Mesenchymal stem cell (in vitro differentiated cells and primary cell): ENCODE measurements around the gene ANKH.

Source experiments
- DNase-seq: peaks from one replicate; pipeline ENCODE4 v3.0.0-alpha.2; 2013
- H2AFZ ChIP-seq: one replicate; pipeline ENCODE4 v1.6.1; 2013; ENCODE audit warnings: low read depth, mild to moderate bottlenecking, control low read depth, inconsistent platforms, low read length, moderate library complexity
- H2AK5ac ChIP-seq: 2 replicates; pipeline ENCODE4 v1.6.1; 2013; ENCODE audit warnings: low read length, moderate library complexity, mild to moderate bottlenecking, inconsistent platforms; ENCODE audit not compliant: severe bottlenecking
- H2BK120ac ChIP-seq: one replicate; pipeline ENCODE4 v1.6.1; 2013; ENCODE audit warnings: low read depth, mild to moderate bottlenecking, inconsistent platforms, low read length, moderate library complexity
- H2BK12ac ChIP-seq, 2 experiments: one replicate each; pipeline ENCODE4 v1.6.1; 2013; ENCODE audit warnings: inconsistent platforms in 2 of 2, low read length in 2 of 2, mild to moderate bottlenecking in 2 of 2, moderate library complexity in 2 of 2, control low read depth in 1 of 2
- H2BK15ac ChIP-seq: one replicate; pipeline ENCODE4 v1.6.1; 2013; ENCODE audit warnings: mild to moderate bottlenecking, low read depth, inconsistent platforms; ENCODE audit not compliant: poor library complexity, severe bottlenecking
- H2BK5ac ChIP-seq: 2 replicates; pipeline ENCODE4 v1.6.1; 2013; ENCODE audit warnings: low read depth, mild to moderate bottlenecking, low read length, control low read depth, inconsistent platforms; ENCODE audit not compliant: poor library complexity, severe bottlenecking
- H3K14ac ChIP-seq, 2 experiments: one replicate each; pipeline ENCODE4 v1.6.1; 2013; ENCODE audit warnings: inconsistent platforms in 2 of 2, low read length in 2 of 2, control low read depth in 1 of 2, mild to moderate bottlenecking in 1 of 2, moderate library complexity in 1 of 2
- H3K18ac ChIP-seq, 2 experiments: one replicate each; pipeline ENCODE4 v1.6.1; 2013; ENCODE audit warnings: inconsistent platforms in 2 of 2, low read length in 2 of 2, control low read depth in 1 of 2, low read depth in 1 of 2, mild to moderate bottlenecking in 1 of 2
- H3K23ac ChIP-seq, 2 experiments: one replicate each; pipeline ENCODE4 v1.6.1; 2013; ENCODE audit warnings: inconsistent platforms in 2 of 2, low read length in 2 of 2, mild to moderate bottlenecking in 2 of 2, moderate library complexity in 2 of 2, control low read depth in 1 of 2
- H3K27ac ChIP-seq: 2 replicates; pipeline ENCODE4 v1.5.1; 2013; ENCODE audit warnings: mild to moderate bottlenecking, moderate library complexity, low read length, control low read depth, inconsistent platforms; ENCODE audit not compliant: poor library complexity, severe bottlenecking
- H3K27me3 ChIP-seq, 2 experiments: 2 replicates each; pipeline versions ENCODE4 v1.6.1 to v1.7.0; 2013; ENCODE audit warnings: low read length in 2 of 2, mild to moderate bottlenecking in 2 of 2, moderate library complexity in 2 of 2, control low read depth in 1 of 2, inconsistent platforms in 1 of 2; ENCODE audit not compliant: control insufficient read depth in 1 of 2, insufficient read depth in 1 of 2
- H3K36me3 ChIP-seq, 2 experiments: 2 replicates each; pipeline versions ENCODE4 v1.6.1 to v1.7.0; 2013; ENCODE audit warnings: low read length in 2 of 2, control low read depth in 1 of 2, inconsistent platforms in 1 of 2, low read depth in 1 of 2, mild to moderate bottlenecking in 1 of 2; ENCODE audit not compliant: insufficient read depth in 2 of 2, control insufficient read depth in 1 of 2
- H3K4ac ChIP-seq, 2 experiments: one replicate each; pipeline ENCODE4 v1.6.1; 2013; ENCODE audit warnings: inconsistent platforms in 2 of 2, low read length in 2 of 2, mild to moderate bottlenecking in 2 of 2, moderate library complexity in 2 of 2, control low read depth in 1 of 2, low read depth in 1 of 2
- H3K4me1 ChIP-seq: 2 replicates; pipeline ENCODE4 v1.6.1; 2013; ENCODE audit warnings: low read depth, low read length, control low read depth; ENCODE audit not compliant: control insufficient read depth, insufficient read depth
- H3K4me2 ChIP-seq: 2 replicates; pipeline ENCODE4 v1.6.1; 2013; ENCODE audit warnings: low read length, mild to moderate bottlenecking, inconsistent platforms; ENCODE audit not compliant: poor library complexity, severe bottlenecking
- H3K4me3 ChIP-seq, 2 experiments: 2 replicates each; pipeline versions ENCODE4 v1.5.1 to v1.7.0; 2013; ENCODE audit warnings: low read length in 2 of 2, mild to moderate bottlenecking in 2 of 2, control low read depth in 1 of 2, low read depth in 1 of 2; ENCODE audit not compliant: insufficient read depth in 1 of 2
- H3K79me1 ChIP-seq: replicated peaks from 2 replicates; pipeline ENCODE4 v1.6.1; 2013; ENCODE audit warnings: mild to moderate bottlenecking, control low read depth, low read length, inconsistent platforms; ENCODE audit not compliant: poor library complexity, severe bottlenecking
- H3K9ac ChIP-seq: 2 replicates; pipeline ENCODE4 v1.7.0; 2013; ENCODE audit warnings: mild to moderate bottlenecking, low read length, moderate library complexity
- H3K9me3 ChIP-seq: 2 replicates; pipeline ENCODE4 v1.7.0; 2013; ENCODE audit warnings: mild to moderate bottlenecking, low read length; ENCODE audit not compliant: control insufficient read depth
- H4K8ac ChIP-seq: one replicate; pipeline ENCODE4 v1.6.1; 2013; ENCODE audit warnings: inconsistent platforms, mild to moderate bottlenecking, low read length, moderate library complexity
- H4K91ac ChIP-seq: one replicate; pipeline ENCODE4 v1.6.1; 2013; ENCODE audit warnings: mild to moderate bottlenecking, low read length, inconsistent platforms
- WGBS: methylation state at CpG from one replicate; pipeline ENCODE4 v1.1.7; 2013; ENCODE audit warnings: mixed read lengths; 5-methylcytosine and 5-hydroxymethylcytosine counted together

Gene ANKH

DNA sequence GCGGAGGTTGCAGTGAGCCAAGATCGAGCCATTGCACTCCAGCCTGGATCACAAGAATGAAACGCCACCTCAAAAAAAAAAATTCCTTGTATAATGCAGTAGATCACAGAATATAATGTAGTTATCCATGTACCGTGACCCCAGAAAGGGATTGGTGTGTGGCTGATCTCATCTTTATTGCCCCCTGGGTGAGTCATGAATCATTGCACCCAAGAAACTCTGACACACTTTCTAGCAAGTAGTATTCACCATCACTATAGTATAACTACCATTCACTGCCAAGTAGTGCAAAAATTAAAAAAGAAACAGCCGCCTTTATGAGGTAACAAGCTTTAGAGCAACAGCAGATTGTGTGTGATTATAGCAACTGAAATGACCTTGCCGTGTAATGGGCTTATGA is 23.7 kb upstream of the ANKH start:
- Histone ChIP-seq H3K18ac (no peak overlapping the region), H3K27ac (no peak overlapping the region), H3K36me3 (no peaks in the 10 kb centered on the region), H3K4me2 (no peak overlapping the region), H2AFZ (no peak overlapping the region), H3K23ac (no peak overlapping the region), H2AK5ac (no peak overlapping the region), H2BK15ac (no peak overlapping the region), H3K4ac (no peak overlapping the region), H3K79me1 (no peaks in the 10 kb centered on the region), H4K91ac (no peak overlapping the region), H3K4me3 (no peak overlapping the region), H4K8ac (no peak overlapping the region), H2BK5ac (no peak overlapping the region), H2BK12ac (no peak overlapping the region), H3K14ac (no peak overlapping the region), H3K27me3 (no peaks in the 10 kb centered on the region), H3K9ac (no peak overlapping the region), H3K9me3 (no peaks in the 10 kb centered on the region), H2BK120ac (no peak overlapping the region), H3K4me1 (no peaks in the 10 kb centered on the region)
- WGBS, result 82% methylated on average over 4 of the region's 6 CpGs
- DNase-seq, result no peak

DNA sequence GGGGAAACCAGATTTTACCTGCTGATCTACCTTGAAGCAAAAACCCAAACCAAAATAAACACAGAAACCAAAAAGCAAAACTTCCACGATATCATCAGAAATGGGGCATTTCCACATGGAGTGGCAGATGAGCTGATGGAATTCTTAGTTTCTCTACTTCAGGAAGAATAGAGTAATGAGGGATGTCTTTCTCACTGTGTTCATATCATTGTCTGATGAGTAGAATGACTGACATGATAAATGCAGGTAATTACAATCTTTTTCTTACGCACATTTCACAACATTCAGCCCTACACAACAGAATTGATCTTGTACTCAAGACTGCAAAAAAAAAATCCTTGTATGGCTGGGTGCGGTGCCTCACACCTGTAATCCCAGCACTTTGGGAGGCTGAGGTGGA is 23.2 kb upstream of the ANKH start:
- H2BK120ac ChIP-seq, result no peak overlapping the region
- no peak overlapping the region for H2BK15ac ChIP-seq
- H3K27ac ChIP-seq, result no peak overlapping the region
- H3K4me3 ChIP-seq, result no peak overlapping the region
- no peak overlapping the region for H4K91ac ChIP-seq
- H2BK5ac ChIP-seq, result no peak overlapping the region
- H3K79me1 ChIP-seq, result no peaks in the 10 kb centered on the region
- H3K4ac ChIP-seq, result no peak overlapping the region
- H2AK5ac ChIP-seq, result no peak overlapping the region
- no peak overlapping the region for H4K8ac ChIP-seq
- no peaks in the 10 kb centered on the region for H3K9me3 ChIP-seq
- H3K27me3 ChIP-seq, result peaks cover 0 to under 1% of the 10 kb centered on the region in 2 experiments
- no peak overlapping the region for H2BK12ac ChIP-seq
- WGBS, result 92% methylated on average over 3 of the region's 3 CpGs
- H3K4me1 ChIP-seq, result no peaks in the 10 kb centered on the region
- H3K18ac ChIP-seq, result no peak overlapping the region
- H3K14ac ChIP-seq, result no peak overlapping the region
- H3K9ac ChIP-seq, result no peak overlapping the region
- no peak overlapping the region for H2AFZ ChIP-seq
- H3K23ac ChIP-seq, result no peak overlapping the region
- H3K36me3 ChIP-seq, result no peaks in the 10 kb centered on the region
- no peak for DNase-seq
- no peak overlapping the region for H3K4me2 ChIP-seq

GRCh38 chr5:14893381-14893780 is 21.8 kb upstream of the ANKH start:
- no peak overlapping the region for H3K18ac ChIP-seq
- H2AK5ac ChIP-seq, result no peak overlapping the region
- H3K4me3 ChIP-seq, result no peak overlapping the region
- peaks cover 0 to 5% of the 10 kb centered on the region in 2 experiments for H3K27me3 ChIP-seq
- no peak overlapping the region for H2BK120ac ChIP-seq
- no peaks in the 10 kb centered on the region for H3K36me3 ChIP-seq
- H2AFZ ChIP-seq, result no peak overlapping the region
- H3K9me3 ChIP-seq, result no peaks in the 10 kb centered on the region
- no peak overlapping the region for H2BK12ac ChIP-seq
- H3K4ac ChIP-seq, result no peak overlapping the region
- H3K14ac ChIP-seq, result no peak overlapping the region
- DNase-seq, result no peak
- no peak overlapping the region for H3K4me2 ChIP-seq
- H3K27ac ChIP-seq, result no peak overlapping the region
- H4K8ac ChIP-seq, result no peak overlapping the region
- no peak overlapping the region for H4K91ac ChIP-seq
- H2BK15ac ChIP-seq, result no peak overlapping the region
- H3K9ac ChIP-seq, result no peak overlapping the region
- H3K23ac ChIP-seq, result no peak overlapping the region
- no peaks in the 10 kb centered on the region for H3K4me1 ChIP-seq
- no peaks in the 10 kb centered on the region for H3K79me1 ChIP-seq
- H2BK5ac ChIP-seq, result no peak overlapping the region

- no peaks in the 10 kb centered on the region for H3K79me1 ChIP-seq
- no peaks in the 10 kb centered on the region for H3K4me1 ChIP-seq
- no peak overlapping the region for H2BK120ac ChIP-seq
- no peak overlapping the region for H2AFZ ChIP-seq
- no peak overlapping the region for H3K4ac ChIP-seq
- H4K91ac ChIP-seq, result no peak overlapping the region
- peaks cover 0 to 5% of the 10 kb centered on the region in 2 experiments for H3K27me3 ChIP-seq
- no peak overlapping the region for H2BK12ac ChIP-seq
- whole genome bisulfite sequencing, result 85% methylated on average over 5 of the region's 5 CpGs
- no peak overlapping the region for H3K4me3 ChIP-seq
- no peaks in the 10 kb centered on the region for H3K36me3 ChIP-seq
- H3K27ac ChIP-seq, result no peak overlapping the region
- H2BK15ac ChIP-seq, result no peak overlapping the region
- H4K8ac ChIP-seq, result no peak overlapping the region
- H3K9ac ChIP-seq, result no peak overlapping the region
- no peak overlapping the region for H3K4me2 ChIP-seq
- H2BK5ac ChIP-seq, result no peak overlapping the region
- H2AK5ac ChIP-seq, result no peak overlapping the region
- no peak overlapping the region for H3K23ac ChIP-seq
- H3K18ac ChIP-seq, result no peak overlapping the region
- no peak for DNase-seq
- no peak overlapping the region for H3K14ac ChIP-seq
- no peaks in the 10 kb centered on the region for H3K9me3 ChIP-seq
Observed at GRCh38 chr5:14890846-14891245, 19.3 kb upstream of the ANKH start.
